ENCODE measurements around the gene SLC35F3. TPM values are rescaled to one million over a fixed set of nuclear protein-coding genes. Genes with fewer than 3 reads are reported as not detected.

Gene SLC35F3
- total and polyA plus RNA-seq, 9 of the 15 experiments (the other 6 are each of a cell fraction or from before 2014, with no cell fraction given), result 0.04 to 0.07 (median 0.04) TPM; not detected in 6

DNA sequence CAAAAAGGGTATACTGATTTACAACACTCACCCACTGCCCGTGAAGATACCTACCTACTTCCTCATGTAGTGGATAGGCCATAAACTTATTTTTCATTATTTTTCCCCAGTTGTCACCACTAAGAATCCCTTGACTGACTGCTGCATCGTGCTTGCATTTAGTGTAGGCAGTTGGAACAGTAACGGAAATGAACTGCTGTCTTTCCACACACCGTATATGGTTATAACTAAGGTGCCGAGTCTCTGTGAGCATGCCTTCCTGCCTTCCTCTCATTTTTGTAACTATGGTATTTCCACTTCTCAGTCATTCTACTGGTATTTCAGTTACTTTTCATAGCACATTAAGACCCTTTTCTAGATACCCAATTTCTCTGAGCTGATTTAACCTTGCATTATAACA, 36.4 kb downstream of the SLC35F3 start:
- no peak for FAIRE-seq
- intact Hi-C loops (cut with micrococcal nuclease) (no loop called here), in situ Hi-C loops (cut with MboI) (no loop called here)
- no peaks in the 10 kb centered on the region for H3K9me3 ChIP-seq (replicated peaks; ENCODE audit: control insufficient read depth, insufficient read depth, low read depth, low read length)
- no peaks in the 10 kb centered on the region for H3K27me3 ChIP-seq (ENCODE audit: control insufficient read depth in 2 of 2, insufficient read depth in 2 of 2, low read length in 2 of 2)
- POLR2A ChIA-PET, result no interaction called here
- H3K4me2 ChIP-seq (ENCODE audit: insufficient read depth, low read length), result no peak overlapping the region
- H3K4me1 ChIP-seq (replicated peaks in 1 of 2; ENCODE audit: control insufficient read depth in 2 of 2, insufficient read depth in 2 of 2, low read length in 2 of 2), result no peaks in the 10 kb centered on the region
- H3K36me3 ChIP-seq (ENCODE audit: control insufficient read depth, insufficient read depth, low read length), result no peaks in the 10 kb centered on the region
- no peaks in the 10 kb centered on the region for H3K9me1 ChIP-seq (ENCODE audit: control insufficient read depth, insufficient read depth, low read length)
- no peak overlapping the region for H3K4me3 ChIP-seq
- H3K9ac ChIP-seq (ENCODE audit: insufficient read depth in 1 of 2, low read depth in 2 of 2, low read length in 2 of 2), result no peak overlapping the region
- DNase-seq (ENCODE audit: extremely low read depth in 1 of 4, low spot score in 3 of 4), result no peak
- H3K27ac ChIP-seq (ENCODE audit: extremely low read depth, low read depth, low read length), result no peak overlapping the region
- CTCF ChIA-PET (ENCODE audit: low intra/inter-chr PET ratio), result no interaction called here
- no peak for ATAC-seq
- no peaks in the 10 kb centered on the region for H4K20me1 ChIP-seq (replicated peaks; ENCODE audit: control insufficient read depth, insufficient read depth, low read length)
- no peak overlapping the region for H2AFZ ChIP-seq (ENCODE audit: low read depth, low read length)
- BruUV-seq (replicated peaks), result no TSS peak
- 3% methylated on average over 5 of the region's 5 CpGs for WGBS (ENCODE audit: insufficient coverage, low coverage, missing lambda C conversion rate)
- TF ChIP-seq ZNF224 (CRISPR knock-in tag; IDR thresholded peaks at IDR 0.05) (no peak), NFYB (IDR thresholded peaks at IDR 0.05; ENCODE audit: extremely low read depth, insufficient read length) (no peak), DDX20 (tag; IDR thresholded peaks at IDR 0.05; ENCODE audit: low read depth) (no peak), NR2C2 (CRISPR knock-in tag; IDR thresholded peaks at IDR 0.05) (no peak), NR2C2 (tag; IDR thresholded peaks at IDR 0.05) (no peak), POLR3G (IDR thresholded peaks at IDR 0.05; ENCODE audit: extremely low read depth, insufficient read length, insufficient replicate concordance) (no peak), HCFC1 (IDR thresholded peaks at IDR 0.05; ENCODE audit: low read depth, low read length) (no peak), RB1 (IDR thresholded peaks at IDR 0.05; ENCODE audit: low read depth) (no peak), POLR3A (IDR thresholded peaks at IDR 0.05; ENCODE audit: borderline replicate concordance, extremely low read depth, insufficient read depth, insufficient read length) (no peak), KLF1 (tag; IDR thresholded peaks at IDR 0.05) (no peak), SNRNP70 (optimal IDR thresholded peaks at IDR 0.05; ENCODE audit: low read depth, low read length) (no peak), TEAD1 (CRISPR knock-in tag; IDR thresholded peaks at IDR 0.05) (no peak), SETDB1 (IDR thresholded peaks at IDR 0.05; ENCODE audit: low read length) (no peak), EP400 (IDR thresholded peaks at IDR 0.05) (no peak), SMC3 (conservative IDR thresholded peaks at IDR 0.05; ENCODE audit: insufficient read depth, low read depth, low read length) (no peak), NELFE (IDR thresholded peaks at IDR 0.05; ENCODE audit: insufficient read depth, insufficient read length) (no peak)
- TF ChIP-seq, protein P1, sequence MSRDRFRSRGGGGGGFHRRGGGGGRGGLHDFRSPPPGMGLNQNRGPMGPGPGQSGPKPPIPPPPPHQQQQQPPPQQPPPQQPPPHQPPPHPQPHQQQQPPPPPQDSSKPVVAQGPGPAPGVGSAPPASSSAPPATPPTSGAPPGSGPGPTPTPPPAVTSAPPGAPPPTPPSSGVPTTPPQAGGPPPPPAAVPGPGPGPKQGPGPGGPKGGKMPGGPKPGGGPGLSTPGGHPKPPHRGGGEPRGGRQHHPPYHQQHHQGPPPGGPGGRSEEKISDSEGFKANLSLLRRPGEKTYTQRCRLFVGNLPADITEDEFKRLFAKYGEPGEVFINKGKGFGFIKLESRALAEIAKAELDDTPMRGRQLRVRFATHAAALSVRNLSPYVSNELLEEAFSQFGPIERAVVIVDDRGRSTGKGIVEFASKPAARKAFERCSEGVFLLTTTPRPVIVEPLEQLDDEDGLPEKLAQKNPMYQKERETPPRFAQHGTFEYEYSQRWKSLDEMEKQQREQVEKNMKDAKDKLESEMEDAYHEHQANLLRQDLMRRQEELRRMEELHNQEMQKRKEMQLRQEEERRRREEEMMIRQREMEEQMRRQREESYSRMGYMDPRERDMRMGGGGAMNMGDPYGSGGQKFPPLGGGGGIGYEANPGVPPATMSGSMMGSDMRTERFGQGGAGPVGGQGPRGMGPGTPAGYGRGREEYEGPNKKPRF (IDR thresholded peaks at IDR 0.05; ENCODE audit: low read depth, low read length), result no peak
- TF ChIP-seq, protein P2, sequence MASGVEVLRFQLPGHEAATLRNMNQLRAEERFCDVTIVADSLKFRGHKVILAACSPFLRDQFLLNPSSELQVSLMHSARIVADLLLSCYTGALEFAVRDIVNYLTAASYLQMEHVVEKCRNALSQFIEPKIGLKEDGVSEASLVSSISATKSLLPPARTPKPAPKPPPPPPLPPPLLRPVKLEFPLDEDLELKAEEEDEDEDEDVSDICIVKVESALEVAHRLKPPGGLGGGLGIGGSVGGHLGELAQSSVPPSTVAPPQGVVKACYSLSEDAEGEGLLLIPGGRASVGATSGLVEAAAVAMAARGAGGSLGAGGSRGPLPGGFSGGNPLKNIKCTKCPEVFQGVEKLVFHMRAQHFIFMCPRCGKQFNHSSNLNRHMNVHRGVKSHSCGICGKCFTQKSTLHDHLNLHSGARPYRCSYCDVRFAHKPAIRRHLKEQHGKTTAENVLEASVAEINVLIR (CRISPR knock-in tag; IDR thresholded peaks at IDR 0.05), result no peak
- TF ChIP-seq, protein P3, sequence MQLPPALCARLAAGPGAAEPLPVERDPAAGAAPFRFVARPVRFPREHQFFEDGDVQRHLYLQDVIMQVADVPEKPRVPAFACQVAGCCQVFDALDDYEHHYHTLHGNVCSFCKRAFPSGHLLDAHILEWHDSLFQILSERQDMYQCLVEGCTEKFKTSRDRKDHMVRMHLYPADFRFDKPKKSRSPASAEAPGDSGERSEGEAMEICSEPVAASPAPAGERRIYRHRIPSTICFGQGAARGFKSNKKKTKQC (CRISPR knock-in tag; IDR thresholded peaks at IDR 0.05), result no peak
- H3K79me2 ChIP-seq (ENCODE audit: control insufficient read depth, insufficient read depth, low read length), result no peaks in the 10 kb centered on the region

Measured in K562 (cell line).